GM18505 (cell line): ENCODE results near the gene PTF1A.

Experiments
- ATAC-seq: cut with Tn5 transposase; IDR thresholded peaks from one replicate; pipeline ENCODE4 v1.9.1; 2021; ENCODE audit not compliant: unreplicated experiment
- POLR2A ChIP-seq: IDR thresholded peaks from 4 replicates; pipeline ENCODE4 v1.6.1; 2011; ENCODE audit warnings: borderline replicate concordance; ENCODE audit not compliant: insufficient read depth, insufficient read length; ENCODE audit errors: extremely low read depth

PTF1A gene

GRCh38 chr10:23194966-23195845 lies 3.1 kb downstream of the PTF1A start:
- no peak for ATAC-seq
- TF ChIP-seq POLR2A: no peak

- ATAC-seq: no peak
- no peak for TF ChIP-seq POLR2A
These were observed 3.9 kb downstream of the PTF1A start for GRCh38 chr10:23195846-23196600.

- TF ChIP-seq POLR2A: no peak
- no peak for ATAC-seq
These were observed 4.8 kb downstream of the PTF1A start for GRCh38 chr10:23196915-23197314.

- no peak for TF ChIP-seq POLR2A
- no peak for ATAC-seq
These were observed 5.3 kb downstream of the PTF1A start for GRCh38 chr10:23197416-23197861.

GRCh38 chr10:23198610-23198939 lies 6.5 kb downstream of the PTF1A start:
- no peak for ATAC-seq
- TF ChIP-seq POLR2A: no peak

- TF ChIP-seq POLR2A: no peak
- ATAC-seq: no peak
These were observed 7.0 kb downstream of the PTF1A start for GRCh38 chr10:23198940-23199767.

GRCh38 chr10:23199768-23200511 lies 7.8 kb downstream of the PTF1A start:
- ATAC-seq: no peak
- no peak for TF ChIP-seq POLR2A

GRCh38 chr10:23200586-23200985 lies 8.5 kb downstream of the PTF1A start:
- no peak for TF ChIP-seq POLR2A
- no peak for ATAC-seq

GRCh38 chr10:23200997-23201652 lies 9.0 kb downstream of the PTF1A start:
- no peak for TF ChIP-seq POLR2A
- no peak for ATAC-seq

- TF ChIP-seq POLR2A: no peak
These were observed 9.7 kb downstream of the PTF1A start for GRCh38 chr10:23201837-23202236.

GRCh38 chr10:23202779-23203178 lies 10.7 kb downstream of the PTF1A start:
- no peak for ATAC-seq
- no peak for TF ChIP-seq POLR2A

More at GRCh38 chr10:23201837-23202236, 9.7 kb downstream of the PTF1A start:
- ATAC-seq: no peak
